Adrenal gland (tissue), 5 donors: ENCODE measurements around the gene MAGI1.

Source experiments
- POLR2A ChIP-seq, 2 donors: fragments of 450-650 bp; IDR thresholded peaks; one replicate each; pipeline ENCODE4 v1.6.1; 2017; ENCODE audit warnings: antibody characterized with exemption in 2 of 2, mild to moderate bottlenecking in 2 of 2, moderate library complexity in 1 of 2
- TF ChIP-seq, protein P1 (sequence below), 6 experiments: fragments of 450-650 bp in 4 of 6; fragments of 200-600 bp in 2 of 6; sonication (generic) in 1 of 6; IDR thresholded peaks; 1 replicate in 5 of 6; 2 replicates in 1 of 6; pipeline versions ENCODE4 v1.5.1 to v1.8.0; 2016 to 2021; ENCODE audit warnings: antibody characterized with exemption in 6 of 6, mild to moderate bottlenecking in 2 of 6, moderate library complexity in 1 of 6
- donor health status: DM: no; HTN: no; CAD: no.

GRCh38 chr3:65664931-65665330, 373.8 kb downstream of the MAGI1 start:
- TF ChIP-seq, protein P1, sequence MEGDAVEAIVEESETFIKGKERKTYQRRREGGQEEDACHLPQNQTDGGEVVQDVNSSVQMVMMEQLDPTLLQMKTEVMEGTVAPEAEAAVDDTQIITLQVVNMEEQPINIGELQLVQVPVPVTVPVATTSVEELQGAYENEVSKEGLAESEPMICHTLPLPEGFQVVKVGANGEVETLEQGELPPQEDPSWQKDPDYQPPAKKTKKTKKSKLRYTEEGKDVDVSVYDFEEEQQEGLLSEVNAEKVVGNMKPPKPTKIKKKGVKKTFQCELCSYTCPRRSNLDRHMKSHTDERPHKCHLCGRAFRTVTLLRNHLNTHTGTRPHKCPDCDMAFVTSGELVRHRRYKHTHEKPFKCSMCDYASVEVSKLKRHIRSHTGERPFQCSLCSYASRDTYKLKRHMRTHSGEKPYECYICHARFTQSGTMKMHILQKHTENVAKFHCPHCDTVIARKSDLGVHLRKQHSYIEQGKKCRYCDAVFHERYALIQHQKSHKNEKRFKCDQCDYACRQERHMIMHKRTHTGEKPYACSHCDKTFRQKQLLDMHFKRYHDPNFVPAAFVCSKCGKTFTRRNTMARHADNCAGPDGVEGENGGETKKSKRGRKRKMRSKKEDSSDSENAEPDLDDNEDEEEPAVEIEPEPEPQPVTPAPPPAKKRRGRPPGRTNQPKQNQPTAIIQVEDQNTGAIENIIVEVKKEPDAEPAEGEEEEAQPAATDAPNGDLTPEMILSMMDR (IDR thresholded peaks at IDR 0.05): no peak
- no peak for TF ChIP-seq POLR2A (IDR thresholded peaks at IDR 0.05)
